8988T (cell line): ENCODE measurements around the gene NECTIN3.

Experiments used
- DNase-seq: peaks from one replicate; pipeline ENCODE4 v3.0.0; 2011

NECTIN3 gene

DNA sequence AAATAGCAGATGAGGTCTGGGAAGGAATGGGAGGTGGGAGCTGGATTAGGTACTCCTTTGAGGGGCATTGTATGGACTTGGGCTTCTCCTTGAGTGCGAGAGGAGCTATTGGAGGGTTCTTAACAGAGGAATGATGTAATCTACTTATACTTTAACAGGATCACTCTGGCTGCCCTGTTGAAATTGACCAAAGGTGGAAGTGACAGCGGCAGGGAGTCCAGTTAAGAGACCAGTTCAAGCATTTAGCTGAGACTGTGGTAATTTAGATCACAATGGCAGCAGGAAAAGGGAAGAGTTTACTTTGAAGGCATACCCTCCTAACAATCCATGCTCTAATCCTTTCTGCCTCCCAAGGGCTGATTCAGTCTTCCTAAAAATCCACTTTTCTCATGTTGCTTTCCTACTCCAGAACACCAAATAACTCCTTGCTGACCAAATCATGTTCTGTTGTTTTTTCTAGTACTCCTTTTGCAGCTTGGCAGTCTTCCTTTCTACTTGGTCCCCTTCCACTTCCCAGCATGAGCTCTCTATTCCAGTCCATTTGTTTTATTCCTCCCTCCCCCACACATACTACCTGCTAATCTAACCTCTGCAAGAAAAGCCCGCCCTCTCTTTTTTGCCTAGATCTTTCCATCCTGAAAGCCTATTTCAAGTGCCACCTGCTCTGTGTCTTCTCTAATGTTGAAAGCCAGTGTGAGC is 139.4 kb downstream of the NECTIN3 start:
- DNase-seq: no peak

GRCh38 chr3:111212511-111212910 is 140.9 kb downstream of the NECTIN3 start:
- no peak for DNase-seq

DNA sequence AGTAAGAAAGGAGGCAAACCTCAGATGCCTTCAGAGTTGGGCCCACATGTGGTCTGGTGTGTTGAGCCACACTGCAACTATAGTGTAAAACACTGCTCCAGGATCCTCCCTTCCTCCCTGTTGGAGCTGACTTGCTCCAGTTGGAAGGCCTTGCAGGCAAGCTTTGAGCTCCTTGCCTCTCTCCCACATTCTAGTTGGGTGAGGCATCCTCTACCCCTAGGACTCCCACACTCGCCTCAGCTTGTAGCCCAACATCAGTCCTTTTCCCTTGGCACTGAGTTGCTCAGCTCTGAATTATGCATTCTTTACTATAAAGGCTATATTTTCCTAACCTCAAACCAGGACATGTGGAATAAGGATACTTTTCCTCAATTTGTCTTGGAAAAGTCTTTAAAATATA is 143.9 kb downstream of the NECTIN3 start:
- DNase-seq: no peak

GRCh38 chr3:111218615-111219014 is 147.0 kb downstream of the NECTIN3 start:
- no peak for DNase-seq

- DNase-seq: no peak
These were observed 155.6 kb downstream of the NECTIN3 start for GRCh38 chr3:111227216-111227615.

GRCh38 chr3:111229301-111229700 is 157.7 kb downstream of the NECTIN3 start:
- no peak for DNase-seq

DNA sequence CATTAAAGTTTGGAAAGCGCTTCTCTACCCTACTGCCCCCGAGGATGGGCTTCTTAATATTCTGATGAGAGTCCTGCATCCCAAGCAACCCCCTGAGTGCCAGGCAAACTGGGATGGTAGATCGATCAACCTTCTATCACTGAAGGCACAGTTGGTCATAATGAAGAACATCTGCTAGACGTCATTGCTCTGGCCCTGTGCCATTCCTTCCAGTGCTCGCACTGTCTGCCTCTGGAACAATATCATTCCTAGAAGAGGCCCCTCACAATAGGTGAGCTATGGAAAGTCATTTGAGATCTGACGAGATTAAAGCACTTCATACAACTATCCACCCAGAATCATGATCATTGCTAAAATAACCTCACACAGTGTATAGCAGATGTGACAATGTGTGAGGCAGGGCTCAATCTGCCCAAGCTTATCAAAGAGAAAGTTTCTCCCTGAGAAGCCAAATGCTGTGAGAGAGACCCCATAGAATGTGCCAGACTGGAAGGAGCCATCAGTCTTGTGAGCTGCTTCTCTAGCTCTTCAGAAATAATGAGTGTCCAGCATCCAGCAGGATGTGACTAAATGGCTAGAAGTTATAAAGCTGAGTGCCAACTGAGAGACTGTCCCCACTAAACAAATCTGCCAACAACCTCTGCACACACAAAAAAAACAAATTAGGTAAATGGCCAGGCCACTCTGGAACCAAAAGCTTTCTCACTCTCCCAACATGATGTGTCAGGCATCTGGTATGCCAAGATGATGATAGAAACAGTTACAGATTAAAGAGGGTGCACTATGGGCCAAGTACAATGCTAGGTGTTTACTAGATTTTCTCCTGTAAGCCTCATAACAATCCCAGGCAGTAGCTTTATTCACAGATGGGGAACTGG is 165.5 kb downstream of the NECTIN3 start:
- no peak for DNase-seq

GRCh38 chr3:111237946-111238345 is 166.3 kb downstream of the NECTIN3 start:
- no peak for DNase-seq

- no peak for DNase-seq
These were observed 167.3 kb downstream of the NECTIN3 start for GRCh38 chr3:111238885-111239284.

GRCh38 chr3:111241960-111242359 is 170.3 kb downstream of the NECTIN3 start:
- DNase-seq: no peak
